HL-60 (cell line): ENCODE measurements around the gene GVQW3.
A peak's percentile ranks its signal among the peaks of the same experiment; 100 is the strongest.

Source experiments
- DNase-seq, 2 experiments: peaks; one replicate each; pipeline ENCODE4 v3.0.0-alpha.2; 2010 to 2020; ENCODE audit warnings: low read depth in 1 of 2, low spot score in 1 of 2
- H3K27ac ChIP-seq: fragments of 250-450 bp; sonication (Bioruptor Pico); replicated peaks from 2 replicates; pipeline ENCODE4 v1.5.1; 2020; ENCODE audit warnings: mild to moderate bottlenecking, moderate library complexity
- H3K27me3 ChIP-seq: fragments of 250-450 bp; sonication (Bioruptor Pico); 2 replicates; pipeline ENCODE4 v1.5.1; 2021; ENCODE audit warnings: mild to moderate bottlenecking, moderate library complexity; ENCODE audit not compliant: insufficient read depth, poor library complexity, severe bottlenecking
- H3K4me3 ChIP-seq: replicated peaks from 2 replicates; pipeline ENCODE4 v1.5.1; 2011; ENCODE audit warnings: mild to moderate bottlenecking, control low read depth, low read length; ENCODE audit not compliant: insufficient read depth
- CTCF ChIP-seq: IDR thresholded peaks from one replicate; pipeline ENCODE4 v1.5.1; 2011; ENCODE audit warnings: low read length, control low read depth, inconsistent platforms; ENCODE audit not compliant: insufficient read depth
- GABPA ChIP-seq: IDR thresholded peaks from 2 replicates; pipeline ENCODE4 v1.6.1; 2012; ENCODE audit warnings: low read depth
- POLR2AphosphoS5 ChIP-seq: IDR thresholded peaks from 2 replicates; pipeline ENCODE4 v1.6.1; 2012; ENCODE audit warnings: low read depth
- SPI1 ChIP-seq: IDR thresholded peaks from 2 replicates; pipeline ENCODE4 v1.6.1; 2012; ENCODE audit warnings: low read depth, mild to moderate bottlenecking, borderline replicate concordance
- TF ChIP-seq, protein P1 (sequence below): IDR thresholded peaks from 2 replicates; pipeline ENCODE4 v1.6.1; 2012; ENCODE audit warnings: low read depth; ENCODE audit not compliant: insufficient replicate concordance

GVQW3 gene

DNA sequence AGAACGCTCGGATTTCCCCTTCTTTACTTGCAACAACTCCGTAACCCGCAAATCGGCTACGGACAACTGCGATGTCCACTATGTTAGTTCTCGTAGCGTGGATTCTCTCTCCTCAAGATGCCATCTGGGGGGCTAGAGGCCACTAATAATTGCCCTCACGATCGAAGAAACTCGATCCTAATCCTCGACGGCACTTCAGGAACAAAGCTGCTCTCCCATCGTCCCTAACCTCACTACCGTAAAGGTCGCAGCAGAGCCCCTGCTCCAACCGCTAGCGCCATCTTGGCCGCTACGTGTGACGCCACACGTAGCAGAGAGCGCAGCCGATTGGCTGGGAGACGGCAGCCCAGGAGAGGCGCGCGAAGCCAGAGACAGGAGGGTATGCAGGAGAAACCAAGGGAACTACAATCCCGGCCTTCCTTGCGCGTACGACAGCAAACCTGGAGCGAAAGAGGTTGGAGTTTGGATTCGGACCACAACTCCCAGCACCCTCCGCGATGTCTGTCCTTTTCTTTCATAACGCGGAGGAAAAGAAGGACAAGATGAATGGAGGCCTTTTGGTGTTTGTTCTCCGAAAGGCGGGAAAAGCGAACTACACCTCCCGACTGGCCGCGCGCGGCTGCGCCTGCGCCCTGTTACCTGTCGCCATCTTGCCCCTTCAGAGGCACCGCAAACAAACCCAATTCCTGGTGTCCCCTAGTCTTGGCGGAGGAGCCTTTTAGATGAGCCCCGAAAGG lies 63.4 kb downstream of the GVQW3 start, which contains the start of gene EMSY:
Gene EMSY, plus strand, starts transcription at position 635 of the 737 bp plus-strand sequence. CDS start 1,921 bp downstream, outside the sequence.
- Histone ChIP-seq H3K27me3 (no peaks in the 10 kb centered on the region), H3K4me3 (peak within 1 kb of the TSS; percentile 100), H3K27ac (peak within 1 kb of the TSS; percentile 90)
- DNase-seq: peak; percentile 99
- TF ChIP-seq GABPA (no peak), CTCF (no peak), SPI1 (no peak), POLR2AphosphoS5 (peak; percentile 99)
- TF ChIP-seq, protein P1, sequence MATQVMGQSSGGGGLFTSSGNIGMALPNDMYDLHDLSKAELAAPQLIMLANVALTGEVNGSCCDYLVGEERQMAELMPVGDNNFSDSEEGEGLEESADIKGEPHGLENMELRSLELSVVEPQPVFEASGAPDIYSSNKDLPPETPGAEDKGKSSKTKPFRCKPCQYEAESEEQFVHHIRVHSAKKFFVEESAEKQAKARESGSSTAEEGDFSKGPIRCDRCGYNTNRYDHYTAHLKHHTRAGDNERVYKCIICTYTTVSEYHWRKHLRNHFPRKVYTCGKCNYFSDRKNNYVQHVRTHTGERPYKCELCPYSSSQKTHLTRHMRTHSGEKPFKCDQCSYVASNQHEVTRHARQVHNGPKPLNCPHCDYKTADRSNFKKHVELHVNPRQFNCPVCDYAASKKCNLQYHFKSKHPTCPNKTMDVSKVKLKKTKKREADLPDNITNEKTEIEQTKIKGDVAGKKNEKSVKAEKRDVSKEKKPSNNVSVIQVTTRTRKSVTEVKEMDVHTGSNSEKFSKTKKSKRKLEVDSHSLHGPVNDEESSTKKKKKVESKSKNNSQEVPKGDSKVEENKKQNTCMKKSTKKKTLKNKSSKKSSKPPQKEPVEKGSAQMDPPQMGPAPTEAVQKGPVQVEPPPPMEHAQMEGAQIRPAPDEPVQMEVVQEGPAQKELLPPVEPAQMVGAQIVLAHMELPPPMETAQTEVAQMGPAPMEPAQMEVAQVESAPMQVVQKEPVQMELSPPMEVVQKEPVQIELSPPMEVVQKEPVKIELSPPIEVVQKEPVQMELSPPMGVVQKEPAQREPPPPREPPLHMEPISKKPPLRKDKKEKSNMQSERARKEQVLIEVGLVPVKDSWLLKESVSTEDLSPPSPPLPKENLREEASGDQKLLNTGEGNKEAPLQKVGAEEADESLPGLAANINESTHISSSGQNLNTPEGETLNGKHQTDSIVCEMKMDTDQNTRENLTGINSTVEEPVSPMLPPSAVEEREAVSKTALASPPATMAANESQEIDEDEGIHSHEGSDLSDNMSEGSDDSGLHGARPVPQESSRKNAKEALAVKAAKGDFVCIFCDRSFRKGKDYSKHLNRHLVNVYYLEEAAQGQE: peak; percentile 80

DNA sequence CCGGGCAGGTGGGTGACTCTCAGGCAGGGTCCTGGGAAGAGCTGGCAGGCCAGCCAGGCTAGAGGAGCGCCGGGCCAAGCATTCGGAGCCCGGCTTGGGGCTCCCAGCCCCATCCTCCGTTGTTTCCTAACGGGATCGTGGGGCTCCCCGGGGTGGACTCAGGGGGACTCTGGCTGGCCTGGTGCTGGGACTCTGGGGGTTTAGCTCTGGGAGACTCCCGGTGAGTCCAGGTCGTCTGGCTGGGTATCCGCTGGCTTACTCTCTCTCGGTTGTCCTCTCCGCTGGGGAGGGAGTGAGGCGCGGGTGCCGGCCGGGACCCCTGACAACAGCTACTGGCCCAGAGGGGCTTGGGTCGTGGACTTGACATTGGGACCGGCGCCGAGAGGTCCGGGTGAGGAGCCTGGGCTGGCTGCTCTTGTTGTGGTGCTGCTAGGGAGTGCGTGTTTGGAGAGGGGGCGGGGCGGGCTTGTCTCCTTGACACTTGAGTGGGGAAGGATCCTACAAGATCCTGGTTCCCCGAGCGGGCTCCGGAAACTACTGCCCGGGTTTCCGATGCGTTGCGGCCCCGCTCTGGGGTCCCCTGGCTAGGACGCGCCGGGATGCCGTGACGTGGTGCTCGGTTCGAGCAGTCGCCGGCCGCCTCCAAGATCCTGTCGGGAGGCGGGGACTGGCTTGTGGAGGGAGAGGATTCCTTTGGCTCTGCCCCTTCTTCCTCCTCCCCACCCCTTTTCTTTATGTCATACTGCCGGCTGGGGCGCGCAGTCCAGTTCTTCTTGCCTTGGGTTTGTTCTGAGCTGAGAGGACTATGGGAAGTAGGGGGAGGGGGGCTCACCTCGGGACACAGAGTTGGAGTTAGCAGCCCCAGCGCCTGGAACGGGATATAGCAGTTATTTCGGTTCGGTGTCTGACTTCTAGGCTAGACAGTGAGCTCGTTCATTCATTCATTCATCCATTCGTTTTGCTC lies 64.3 kb downstream of the GVQW3 start:
- Histone ChIP-seq H3K27me3 (no peaks in the 10 kb centered on the region), H3K4me3 (peak overlapping the region; percentile 100), H3K27ac (peak overlapping the region; percentile 90)
- TF ChIP-seq POLR2AphosphoS5: no peak
- no peak for TF ChIP-seq SPI1
- no peak for TF ChIP-seq CTCF
- no peak for TF ChIP-seq GABPA
- TF ChIP-seq, protein P1: no peak
- peak; percentile 73 to 78 for DNase-seq

DNA sequence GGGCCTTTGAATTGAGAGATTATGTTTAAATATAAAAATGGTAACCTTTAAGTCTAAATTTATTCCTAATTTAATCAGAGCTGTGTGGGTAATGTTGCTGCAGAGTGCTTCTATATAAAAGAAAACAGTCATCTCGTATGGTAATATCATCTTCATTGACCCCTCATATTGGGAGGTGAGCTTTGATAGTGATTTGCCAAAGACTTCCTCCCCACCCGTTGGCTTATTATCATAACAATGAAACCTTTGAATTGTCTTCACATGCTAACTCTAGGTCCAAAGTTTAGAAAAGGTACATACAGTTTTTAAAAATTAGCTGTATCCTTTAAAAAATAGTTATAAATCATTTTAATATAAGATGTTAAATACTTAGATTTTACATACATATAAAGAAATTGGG lies 67.4 kb downstream of the GVQW3 start:
- H3K27me3 ChIP-seq: no peaks in the 10 kb centered on the region
- DNase-seq: no peak
- TF ChIP-seq SPI1 (no peak), POLR2AphosphoS5 (no peak), CTCF (no peak), GABPA (no peak)
- TF ChIP-seq, protein P1: no peak
- no peak overlapping the region for H3K4me3 ChIP-seq
- no peak overlapping the region for H3K27ac ChIP-seq
